ENCODE results near the gene CCDC51. TPM values are rescaled to one million over a fixed set of nuclear protein-coding genes. Genes with fewer than 3 reads are reported as not detected.
"Not testable (repeated sequence)": the region's sequence is repeated elsewhere in the genome, so short reads cannot be mapped to it uniquely, and the experiment has no call there.

The CCDC51 gene
- total RNA-seq (10 to 100 TPM in 1 of 5 experiments, 1 to 10 TPM in 4; 3.6 to 16.5 (median 5.0) TPM), polyA plus RNA-seq (10 to 100 TPM; 10.2 to 14.3 TPM), total RNA-seq (5.5 reads per million, percentile 25 among the genes with 10 or more reads in this experiment)

- intact Hi-C loops (cut with micrococcal nuclease): loop anchor here (1.0 to 10.0 kb wide), 14 partner anchors 26 to 1465 kb away; partner anchors contain the start of genes CDC25A (in 2 of the 2), CCDC12 (in 1 of the 2), NBEAL2 (in 1 of the 2) and NME6 (in 1 of the 2)
- Histone ChIP-seq H3K4me1 (ENCODE audit: control insufficient read depth in 2 of 2, insufficient read depth in 2 of 2, low read length in 2 of 2) (peaks cover 18 to 19% of the 10 kb centered on the region in 2 donors), H3K27me3 (ENCODE audit: control insufficient read depth in 2 of 2, insufficient read depth in 2 of 2, low read length in 2 of 2) (no peaks in the 10 kb centered on the region), H3K4me3 (ENCODE audit: low read length) (peak within 1 kb of the TSS; percentile 78), H3K9me3 (ENCODE audit: control insufficient read depth in 2 of 3, low read length in 3 of 3) (no peaks in the 10 kb centered on the region), H3K36me3 (ENCODE audit: control insufficient read depth in 2 of 3, insufficient read depth in 3 of 3, low read length in 3 of 3) (peaks cover 0 to 22% (median 15%) of the 10 kb centered on the region in 3 experiments), H3K27ac (ENCODE audit: low read depth, low read length) (peak within 1 kb of the TSS; percentile 93)
- ATAC-seq (peak; percentile 97), DNase-seq (peak; percentile 90 to 98 (median 96))
- peaks cover 0 to 2% (median 0%) of the 10 kb centered on the region in 11 donors for H3K9me3 Mint-ChIP-seq
- H3K27me3 Mint-ChIP-seq: no peaks in the 10 kb centered on the region
- H3K36me3 Mint-ChIP-seq: peaks cover 0 to 23% (median 9%) of the 10 kb centered on the region in 5 donors
- peak within 1 kb of the TSS; percentile 92 to 100 (median 98) for H3K27ac Mint-ChIP-seq
- H3K4me1 Mint-ChIP-seq: peaks cover 16 to 50% (median 34%) of the 10 kb centered on the region in 7 donors
- H3K4me3 Mint-ChIP-seq: peak within 1 kb of the TSS; percentile 86 to 100 (median 94)
- ChIA-PET POLR2A (interaction anchor here (0.6 to 2.7 kb wide), 38 partner anchors 8 to 1643 kb away, joined by 3 to 22 read pairs (median 4); partner anchors contain the start of genes PFKFB4, PLXNB1, SHISA5 and SLC26A6), CTCF (interaction anchor here (0.6 to 2.4 kb wide), 13 partner anchors 12 to 301 kb away, joined by 3 to 14 read pairs (median 3); partner anchors contain the start of gene PFKFB4)
These were observed at the start of gene CCDC51, which contains the start of gene TMA7 for GRCh38 chr3:48439820-48440589. Gene CCDC51, minus strand, starts transcription at chr3:48440119. Its CDS starts 4,991 bp downstream, at chr3:48435128. Gene TMA7, plus strand, starts transcription at chr3:48440257. Its CDS starts 40 bp downstream, at chr3:48440297.

GRCh38 chr3:48486952-48487351, 47.0 kb upstream of the CCDC51 start:
- CTCF ChIA-PET: no interaction called here
- no peak for ATAC-seq
- Mint-ChIP-seq H3K4me3 (no peak overlapping the region), H3K27ac (no peak overlapping the region), H3K4me1 (peaks cover 0 to 3% (median 1%) of the 10 kb centered on the region in 7 donors), H3K36me3 (peaks cover 0 to 10% (median 0%) of the 10 kb centered on the region in 5 donors), H3K27me3 (no peaks in the 10 kb centered on the region), H3K9me3 (no peaks in the 10 kb centered on the region)
- intact Hi-C loops (cut with micrococcal nuclease): no loop called here
- Histone ChIP-seq H3K27ac (ENCODE audit: low read depth, low read length) (no peak overlapping the region), H3K4me1 (ENCODE audit: control insufficient read depth in 2 of 2, insufficient read depth in 2 of 2, low read length in 2 of 2) (no peaks in the 10 kb centered on the region), H3K9me3 (ENCODE audit: control insufficient read depth in 2 of 3, low read length in 3 of 3) (no peaks in the 10 kb centered on the region), H3K4me3 (ENCODE audit: low read length) (no peak overlapping the region), H3K36me3 (ENCODE audit: control insufficient read depth in 2 of 3, insufficient read depth in 3 of 3, low read length in 3 of 3) (no peaks in the 10 kb centered on the region), H3K27me3 (ENCODE audit: control insufficient read depth in 2 of 2, insufficient read depth in 2 of 2, low read length in 2 of 2) (no peaks in the 10 kb centered on the region)
- POLR2A ChIA-PET: no interaction called here
- DNase-seq: no peak

GRCh38 chr3:48482822-48483221, 42.9 kb upstream of the CCDC51 start:
- H3K27me3 ChIP-seq (ENCODE audit: control insufficient read depth in 2 of 2, insufficient read depth in 2 of 2, low read length in 2 of 2); H3K9me3 Mint-ChIP-seq; H3K27ac Mint-ChIP-seq; H3K27me3 Mint-ChIP-seq; H3K4me3 ChIP-seq (ENCODE audit: low read length); DNase-seq; ATAC-seq; H3K27ac ChIP-seq (ENCODE audit: low read depth, low read length); H3K4me3 Mint-ChIP-seq; H3K36me3 ChIP-seq (ENCODE audit: control insufficient read depth in 2 of 3, insufficient read depth in 3 of 3, low read length in 3 of 3); H3K9me3 ChIP-seq (ENCODE audit: control insufficient read depth in 2 of 3, low read length in 3 of 3); intact Hi-C loops (cut with micrococcal nuclease); CTCF ChIA-PET: not testable (repeated sequence)
- H3K4me1 ChIP-seq (ENCODE audit: control insufficient read depth in 2 of 2, insufficient read depth in 2 of 2, low read length in 2 of 2): peaks cover 13 to 28% of the 10 kb centered on the region in 2 donors
- Mint-ChIP-seq H3K4me1 (peaks cover 12 to 30% (median 23%) of the 10 kb centered on the region in 7 donors), H3K36me3 (peaks cover 0 to 15% (median 0%) of the 10 kb centered on the region in 5 donors)
- POLR2A ChIA-PET: interaction anchor here (0.8 to 1.0 kb wide), 2 partner anchors 11 to 42 kb away, joined by 5 to 6 read pairs; no protein-coding TSS in a partner anchor

GRCh38 chr3:48480891-48481290, 41.0 kb upstream of the CCDC51 start:
- CTCF ChIA-PET: interaction anchor here (2.2 kb wide), 1 partner anchor 26 kb away, joined by 7 read pairs; no protein-coding TSS in a partner anchor
- Mint-ChIP-seq H3K4me1 (peaks cover 18 to 41% (median 36%) of the 10 kb centered on the region in 7 donors), H3K36me3 (peaks cover 0 to 18% (median 0%) of the 10 kb centered on the region in 5 donors)
- intact Hi-C loops (cut with micrococcal nuclease); H3K27me3 Mint-ChIP-seq; H3K9me3 ChIP-seq (ENCODE audit: control insufficient read depth in 2 of 3, low read length in 3 of 3); H3K36me3 ChIP-seq (ENCODE audit: control insufficient read depth in 2 of 3, insufficient read depth in 3 of 3, low read length in 3 of 3); DNase-seq; ATAC-seq; H3K9me3 Mint-ChIP-seq; H3K27me3 ChIP-seq (ENCODE audit: control insufficient read depth in 2 of 2, insufficient read depth in 2 of 2, low read length in 2 of 2); H3K4me3 ChIP-seq (ENCODE audit: low read length); H3K27ac Mint-ChIP-seq; H3K4me3 Mint-ChIP-seq; H3K27ac ChIP-seq (ENCODE audit: low read depth, low read length): not testable (repeated sequence)
- H3K4me1 ChIP-seq (ENCODE audit: control insufficient read depth in 2 of 2, insufficient read depth in 2 of 2, low read length in 2 of 2): peaks cover 25 to 33% of the 10 kb centered on the region in 2 donors
- POLR2A ChIA-PET: interaction anchor here (0.7 to 3.0 kb wide), 7 partner anchors 10 to 1249 kb away, joined by 3 to 29 read pairs (median 3); a partner anchor contains a TSS

- H3K36me3 ChIP-seq (ENCODE audit: control insufficient read depth in 2 of 3, insufficient read depth in 3 of 3, low read length in 3 of 3): no peaks in the 10 kb centered on the region
- H3K27me3 ChIP-seq (ENCODE audit: control insufficient read depth in 2 of 2, insufficient read depth in 2 of 2, low read length in 2 of 2): no peaks in the 10 kb centered on the region
- peaks cover 25 to 33% of the 10 kb centered on the region in 2 donors for H3K4me1 ChIP-seq (ENCODE audit: control insufficient read depth in 2 of 2, insufficient read depth in 2 of 2, low read length in 2 of 2)
- H3K4me3 ChIP-seq (ENCODE audit: low read length): peak overlapping the region; percentile 50
- Mint-ChIP-seq H3K4me1 (peaks cover 27 to 55% (median 46%) of the 10 kb centered on the region in 7 donors), H3K9me3 (no peaks in the 10 kb centered on the region), H3K4me3 (peak overlapping the region; percentile 72 to 100 (median 84)), H3K27ac (peak overlapping the region; percentile 86 to 99 (median 98)), H3K27me3 (no peaks in the 10 kb centered on the region), H3K36me3 (peaks cover 0 to 24% (median 0%) of the 10 kb centered on the region in 5 donors)
- ATAC-seq (peak; percentile 88), DNase-seq (peak; percentile 34 to 88 (median 84))
- intact Hi-C loops (cut with micrococcal nuclease): loop anchor here (1.0 to 10.0 kb wide), 4 partner anchors 13 to 1816 kb away; partner anchors contain the start of genes CCDC51 (in 1 of the 2), HYAL3 (in 1 of the 2), IFRD2 (in 1 of the 2) and NAA80 (in 1 of the 2)
- ChIA-PET CTCF (interaction anchor here (0.7 to 1.7 kb wide), 7 partner anchors 9 to 78 kb away, joined by 3 to 4 read pairs (median 3); no protein-coding TSS in a partner anchor), POLR2A (interaction anchor here (0.6 to 3.0 kb wide), 9 partner anchors 8 to 211 kb away, joined by 3 to 29 read pairs (median 5); partner anchors contain the start of genes CCDC51 and TMA7)
- no peaks in the 10 kb centered on the region for H3K9me3 ChIP-seq (ENCODE audit: control insufficient read depth in 2 of 3, low read length in 3 of 3)
- peak overlapping the region; percentile 53 for H3K27ac ChIP-seq (ENCODE audit: low read depth, low read length)
These were observed 39.0 kb upstream of the CCDC51 start for GRCh38 chr3:48478626-48479555.

Measured in naive thymus-derived CD4-positive, alpha-beta T cell (primary cell).